HEK293T (cell line): Measurements from ENCODE around the gene ELL.

ENCODE experiments used
- ARNT ChIP-seq: fragments of 450-650 bp; IDR thresholded peaks from 2 replicates; pipeline ENCODE4 v1.6.1; 2017; ENCODE audit warnings: mild to moderate bottlenecking
- BHLHE40 ChIP-seq: fragments of 450-650 bp; IDR thresholded peaks from 2 replicates; pipeline ENCODE4 v1.6.1; 2016; ENCODE audit warnings: mild to moderate bottlenecking, moderate library complexity, borderline replicate concordance
- FOXA1 ChIP-seq: fragments of 450-650 bp; IDR thresholded peaks from 2 replicates; pipeline ENCODE4 v1.6.1; 2016; ENCODE audit warnings: mild to moderate bottlenecking
- LEF1 ChIP-seq: fragments of 450-650 bp; IDR thresholded peaks from 2 replicates; pipeline ENCODE4 v1.6.1; 2017; ENCODE audit warnings: mild to moderate bottlenecking, borderline replicate concordance
- SP1 ChIP-seq: fragments of 450-650 bp; IDR thresholded peaks from 2 replicates; pipeline ENCODE4 v1.6.1; 2017
- TARDBP ChIP-seq: fragments of 450-650 bp; IDR thresholded peaks from 2 replicates; pipeline ENCODE4 v1.6.1; 2016

- TF ChIP-seq TARDBP (no peak), LEF1 (no peak), SP1 (no peak), ARNT (no peak), FOXA1 (no peak), BHLHE40 (no peak)
These were observed 57.2 kb downstream of the ELL start for GRCh38 chr19:18464646-18465045.
